ENCODE data around the gene PCOLCE2. TPM values are rescaled to one million over a fixed set of nuclear protein-coding genes. Genes with fewer than 3 reads are reported as not detected.

PCOLCE2 gene
- total RNA-seq, 6 experiments from 2014 or later: 1.8 to 9.7 (median 3.8) TPM

GRCh38 chr3:142894493-142894892, 5.6 kb upstream of the PCOLCE2 start:
- TF ChIP-seq CTCF (IDR thresholded peaks at IDR 0.05) (no peak), POLR2A (IDR thresholded peaks at IDR 0.05) (no peak)
- ATAC-seq: no peak
- WGBS (ENCODE audit: insufficient coverage, low coverage, low lambda C conversion rate, missing lambda C conversion rate): 48% methylated on average over 2 of the region's 3 CpGs

GRCh38 chr3:142892714-142893113, 3.8 kb upstream of the PCOLCE2 start:
- intact Hi-C loops (cut with DNase I): no loop called here
- Histone ChIP-seq H3K36me3 (no peaks in the 10 kb centered on the region), H3K9me3 (no peaks in the 10 kb centered on the region), H3K27ac (no peak overlapping the region), H3K4me1 (peaks cover 0 to 2% (median 0%) of the 10 kb centered on the region in 4 donors), H3K27me3 (no peaks in the 10 kb centered on the region), H3K4me3 (no peak overlapping the region)
- DNase-seq (no peak), ATAC-seq (no peak)
- no peak for TF ChIP-seq CTCF (IDR thresholded peaks at IDR 0.05)
- no peak for TF ChIP-seq POLR2A (IDR thresholded peaks at IDR 0.05)
- no CpG with 5 or more reads among the region's 2 CpGs for WGBS (ENCODE audit: insufficient coverage, low coverage, low lambda C conversion rate, missing lambda C conversion rate)

More at GRCh38 chr3:142894493-142894892, 5.6 kb upstream of the PCOLCE2 start:
- DNase-seq: no peak
- H3K4me3 ChIP-seq: no peak overlapping the region
- H3K4me1 ChIP-seq: peaks cover 0 to 7% (median 0%) of the 10 kb centered on the region in 4 donors
- H3K27ac ChIP-seq: no peak overlapping the region
- intact Hi-C loops (cut with DNase I): no loop called here
- no peaks in the 10 kb centered on the region for H3K36me3 ChIP-seq
- no peaks in the 10 kb centered on the region for H3K27me3 ChIP-seq
- H3K9me3 ChIP-seq: no peaks in the 10 kb centered on the region

- H3K4me1 ChIP-seq: no peaks in the 10 kb centered on the region
- no peak overlapping the region for H3K27ac ChIP-seq
- H3K36me3 ChIP-seq: no peaks in the 10 kb centered on the region
- 54% methylated on average over 2 of the region's 2 CpGs for WGBS (ENCODE audit: insufficient coverage, low coverage, low lambda C conversion rate, missing lambda C conversion rate)
- no peak for ATAC-seq
- intact Hi-C loops (cut with DNase I): no loop called here
- no peaks in the 10 kb centered on the region for H3K9me3 ChIP-seq
- DNase-seq: no peak
- no peaks in the 10 kb centered on the region for H3K27me3 ChIP-seq
- no peak for TF ChIP-seq CTCF (IDR thresholded peaks at IDR 0.05)
- no peak for TF ChIP-seq POLR2A (IDR thresholded peaks at IDR 0.05)
- no peak overlapping the region for H3K4me3 ChIP-seq
These were observed 1.7 kb upstream of the PCOLCE2 start for GRCh38 chr3:142890592-142890991.

- Histone ChIP-seq H3K4me3 (peak overlapping the region; percentile 64 to 76 (median 67)), H3K27ac (no peak overlapping the region), H3K36me3 (no peaks in the 10 kb centered on the region), H3K9me3 (no peaks in the 10 kb centered on the region), H3K4me1 (no peaks in the 10 kb centered on the region), H3K27me3 (no peaks in the 10 kb centered on the region)
- DNase-seq (peak in 1 of 3 donors; percentile 49), ATAC-seq (peak in 1 of 4 donors; percentile 67)
- TF ChIP-seq POLR2A (IDR thresholded peaks at IDR 0.05): no peak
- TF ChIP-seq CTCF (IDR thresholded peaks at IDR 0.05): no peak
- intact Hi-C loops (cut with DNase I): no loop called here
- 14% methylated on average over 17 of the region's 29 CpGs for WGBS (ENCODE audit: insufficient coverage, low coverage, low lambda C conversion rate, missing lambda C conversion rate)
These were observed 530 bp upstream of the PCOLCE2 start for GRCh38 chr3:142889212-142890014.

Measured in right lobe of liver (tissue), 6 donors.